AG08395 (cell line): ENCODE measurements around the gene NME4.
A peak's percentile ranks its signal among the peaks of the same experiment; 100 is the strongest.
"Not testable (repeated sequence)": the region's sequence is repeated elsewhere in the genome, so short reads cannot be mapped to it uniquely, and the experiment has no call there.

ENCODE experiments used
- DNase-seq: peaks from one replicate; pipeline ENCODE4 v3.0.0; 2012; ENCODE audit warnings: mixed read lengths, low spot score

The NME4 gene

GRCh38 chr16:377419-377951 lies 19.5 kb upstream of the NME4 start:
- DNase-seq = no peak

- DNase-seq = not testable (repeated sequence)
These were observed 18.7 kb upstream of the NME4 start for GRCh38 chr16:378113-378820.

GRCh38 chr16:378821-379182 lies 18.2 kb upstream of the NME4 start:
- no peak for DNase-seq

- no peak for DNase-seq
These were observed 17.6 kb upstream of the NME4 start for GRCh38 chr16:379183-379960.

- DNase-seq = no peak
These were observed 16.8 kb upstream of the NME4 start for GRCh38 chr16:379961-380761.

GRCh38 chr16:380762-381011 lies 16.3 kb upstream of the NME4 start:
- DNase-seq = no peak

GRCh38 chr16:381012-381788 lies 15.8 kb upstream of the NME4 start:
- DNase-seq = peak; percentile 24

GRCh38 chr16:381789-382717 lies 14.9 kb upstream of the NME4 start, which contains the start of gene PGAP6:
Gene PGAP6, minus strand, starts transcription at chr16:381978. Its CDS starts 157 bp downstream, at chr16:381821.
- DNase-seq = peak; percentile 94

- no peak for DNase-seq
These were observed 13.5 kb upstream of the NME4 start for GRCh38 chr16:383326-384051.

- DNase-seq = no peak
These were observed 10.3 kb upstream of the NME4 start for GRCh38 chr16:386641-387156.

GRCh38 chr16:387761-388666 lies 9.0 kb upstream of the NME4 start:
- not testable (repeated sequence) for DNase-seq

GRCh38 chr16:389352-389751 lies 7.6 kb upstream of the NME4 start:
- DNase-seq = no peak

- peak; percentile 68 for DNase-seq
These were observed 5.1 kb upstream of the NME4 start for GRCh38 chr16:391885-392335.

GRCh38 chr16:392450-393030 lies 4.5 kb upstream of the NME4 start:
- DNase-seq = no peak

- DNase-seq = no peak
These were observed 800 bp upstream of the NME4 start for GRCh38 chr16:396199-396598.

GRCh38 chr16:396605-397004 lies 394 bp upstream of the NME4 start:
- DNase-seq = peak; percentile 67

GRCh38 chr16:397736-398332 lies 835 bp downstream of the NME4 start:
- DNase-seq = peak; percentile 78
